NCI-H446 treated with DMSO at 0.1 percent for 48 hours (cell line): ENCODE results near the gene SLC2A6.

Source experiments
- DNase-seq: peaks from one replicate; lab custom pipeline; 2025; lab: John Stamatoyannopoulos, UW

The SLC2A6 gene

GRCh38 chr9:133477992-133478850, 678 bp downstream of the SLC2A6 start:
- DNase-seq: no peak

- DNase-seq: no peak
Measured at GRCh38 chr9:133477461-133477860, 1.4 kb downstream of the SLC2A6 start.

GRCh38 chr9:133476941-133477340, 2.0 kb downstream of the SLC2A6 start:
- DNase-seq: no peak

GRCh38 chr9:133476036-133476931, 2.6 kb downstream of the SLC2A6 start:
- DNase-seq: no peak

- no peak for DNase-seq
Measured at GRCh38 chr9:133475292-133476012, 3.4 kb downstream of the SLC2A6 start.

- DNase-seq: no peak
Measured at GRCh38 chr9:133474853-133475252, 4.0 kb downstream of the SLC2A6 start.

- no peak for DNase-seq
Measured at GRCh38 chr9:133474215-133474614, 4.7 kb downstream of the SLC2A6 start.

GRCh38 chr9:133473743-133474142, 5.2 kb downstream of the SLC2A6 start:
- no peak for DNase-seq

- no peak for DNase-seq
Measured at GRCh38 chr9:133472753-133473378, 6.0 kb downstream of the SLC2A6 start.

- no peak for DNase-seq
Measured at GRCh38 chr9:133472277-133472645, 6.6 kb downstream of the SLC2A6 start.

- no peak for DNase-seq
Measured at GRCh38 chr9:133471551-133472276, 7.2 kb downstream of the SLC2A6 start.

- no peak for DNase-seq
Measured at GRCh38 chr9:133470988-133471387, 7.9 kb downstream of the SLC2A6 start.

- no peak for DNase-seq
Measured at GRCh38 chr9:133470427-133470924, 8.4 kb downstream of the SLC2A6 start.

- DNase-seq: no peak
Measured at GRCh38 chr9:133468777-133469421, 10.0 kb downstream of the SLC2A6 start.

- DNase-seq: no peak
Measured at GRCh38 chr9:133468374-133468773, 10.5 kb downstream of the SLC2A6 start.

GRCh38 chr9:133467101-133467500, 11.8 kb downstream of the SLC2A6 start:
- DNase-seq: no peak

GRCh38 chr9:133465984-133466383, 12.9 kb downstream of the SLC2A6 start:
- no peak for DNase-seq

GRCh38 chr9:133464638-133465037, 14.3 kb downstream of the SLC2A6 start:
- no peak for DNase-seq

- no peak for DNase-seq
Measured at GRCh38 chr9:133463864-133464615, 14.9 kb downstream of the SLC2A6 start.
